PFSK-1 (cell line): Measurements from ENCODE around the gene IFI27L1.

ENCODE experiments used
- FOXP2 ChIP-seq: optimal IDR thresholded peaks from 2 replicates; pipeline ENCODE3; 2011; ENCODE audit warnings: borderline replicate concordance, control low read depth, inconsistent platforms; ENCODE audit not compliant: insufficient read depth; ENCODE audit errors: extremely low read length, extremely low read depth
- POLR2AphosphoS5 ChIP-seq: IDR thresholded peaks from 2 replicates; pipeline ENCODE4 v1.6.1; 2012; ENCODE audit warnings: low read depth, mild to moderate bottlenecking, control low read depth, low read length, moderate library complexity
- REST ChIP-seq, 2 experiments: IDR thresholded peaks; 2 replicates each; pipeline versions ENCODE4 v1.6.1 to v1.8.0; 2011 to 2012; ENCODE audit warnings: low read depth in 2 of 2, low read length in 2 of 2, control low read depth in 1 of 2, inconsistent platforms in 1 of 2, mild to moderate bottlenecking in 1 of 2, moderate library complexity in 1 of 2; ENCODE audit not compliant: insufficient read depth in 1 of 2
- SIN3A ChIP-seq: IDR thresholded peaks from 2 replicates; pipeline ENCODE4 v1.6.1; 2012; ENCODE audit warnings: mild to moderate bottlenecking, low read length, moderate library complexity, borderline replicate concordance; ENCODE audit not compliant: insufficient read depth
- TAF1 ChIP-seq: IDR thresholded peaks from 2 replicates; pipeline ENCODE4 v1.6.1; 2012; ENCODE audit warnings: low read length, control low read depth, borderline replicate concordance; ENCODE audit not compliant: insufficient read depth

GRCh38 chr14:94124582-94125377 is 43.7 kb downstream of the IFI27L1 start:
- no peak for TF ChIP-seq TAF1
- no peak for TF ChIP-seq REST (IDR thresholded peaks at IDR 0.05; ENCODE audit: insufficient read depth in 1 of 2, low read depth in 2 of 2, low read length in 2 of 2)
- no peak for TF ChIP-seq POLR2AphosphoS5
- no peak for TF ChIP-seq FOXP2
- TF ChIP-seq SIN3A: no peak
